ENCODE data around the gene MGAT3.

Gene MGAT3

GRCh38 chr22:39443398-39443797 lies 13.4 kb upstream of the MGAT3 start:
- Histone ChIP-seq H3K4me3 (ENCODE audit: low read length) (no peak overlapping the region), H3K27me3 (ENCODE audit: control insufficient read depth, insufficient read depth, low read length) (peaks cover 11% of the 10 kb centered on the region), H3K4me2 (ENCODE audit: low read length) (no peak overlapping the region), H3K9me3 (replicated peaks; ENCODE audit: low read length) (no peaks in the 10 kb centered on the region), H3K36me3 (ENCODE audit: insufficient read depth, low read length) (no peaks in the 10 kb centered on the region), H3K9ac (ENCODE audit: low read depth, low read length) (no peak overlapping the region), H3K4me1 (ENCODE audit: control insufficient read depth, insufficient read depth, low read length) (peaks cover 4% of the 10 kb centered on the region)

- Histone ChIP-seq H3K4me2 (ENCODE audit: low read length) (no peak overlapping the region), H3K9me3 (replicated peaks; ENCODE audit: low read length) (no peaks in the 10 kb centered on the region), H3K9ac (ENCODE audit: low read depth, low read length) (no peak overlapping the region), H3K4me3 (ENCODE audit: low read length) (no peak overlapping the region), H3K4me1 (ENCODE audit: control insufficient read depth, insufficient read depth, low read length) (no peaks in the 10 kb centered on the region), H3K27me3 (ENCODE audit: control insufficient read depth, insufficient read depth, low read length) (peaks cover 7% of the 10 kb centered on the region), H3K36me3 (ENCODE audit: insufficient read depth, low read length) (no peaks in the 10 kb centered on the region)
These were observed 12.5 kb upstream of the MGAT3 start for GRCh38 chr22:39444247-39444800.

GRCh38 chr22:39444937-39445465 lies 11.8 kb upstream of the MGAT3 start:
- no peak overlapping the region for H3K9ac ChIP-seq (ENCODE audit: low read depth, low read length)
- H3K36me3 ChIP-seq (ENCODE audit: insufficient read depth, low read length), result no peaks in the 10 kb centered on the region
- peaks cover 13% of the 10 kb centered on the region for H3K27me3 ChIP-seq (ENCODE audit: control insufficient read depth, insufficient read depth, low read length)
- no peak overlapping the region for H3K4me3 ChIP-seq (ENCODE audit: low read length)
- no peaks in the 10 kb centered on the region for H3K4me1 ChIP-seq (ENCODE audit: control insufficient read depth, insufficient read depth, low read length)
- no peaks in the 10 kb centered on the region for H3K9me3 ChIP-seq (replicated peaks; ENCODE audit: low read length)
- H3K4me2 ChIP-seq (ENCODE audit: low read length), result no peak overlapping the region

GRCh38 chr22:39445678-39446077 lies 11.1 kb upstream of the MGAT3 start:
- Histone ChIP-seq H3K36me3 (ENCODE audit: insufficient read depth, low read length) (no peaks in the 10 kb centered on the region), H3K9me3 (replicated peaks; ENCODE audit: low read length) (no peaks in the 10 kb centered on the region), H3K4me2 (ENCODE audit: low read length) (no peak overlapping the region), H3K4me1 (ENCODE audit: control insufficient read depth, insufficient read depth, low read length) (no peaks in the 10 kb centered on the region), H3K4me3 (ENCODE audit: low read length) (no peak overlapping the region), H3K9ac (ENCODE audit: low read depth, low read length) (no peak overlapping the region), H3K27me3 (ENCODE audit: control insufficient read depth, insufficient read depth, low read length) (peaks cover 14% of the 10 kb centered on the region)

GRCh38 chr22:39446239-39446721 lies 10.5 kb upstream of the MGAT3 start:
- Histone ChIP-seq H3K4me3 (ENCODE audit: low read length) (no peak overlapping the region), H3K9me3 (replicated peaks; ENCODE audit: low read length) (no peaks in the 10 kb centered on the region), H3K27me3 (ENCODE audit: control insufficient read depth, insufficient read depth, low read length) (peaks cover 14% of the 10 kb centered on the region), H3K36me3 (ENCODE audit: insufficient read depth, low read length) (no peaks in the 10 kb centered on the region), H3K4me2 (ENCODE audit: low read length) (no peak overlapping the region), H3K9ac (ENCODE audit: low read depth, low read length) (no peak overlapping the region), H3K4me1 (ENCODE audit: control insufficient read depth, insufficient read depth, low read length) (no peaks in the 10 kb centered on the region)

- peaks cover 14% of the 10 kb centered on the region for H3K27me3 ChIP-seq (ENCODE audit: control insufficient read depth, insufficient read depth, low read length)
- no peaks in the 10 kb centered on the region for H3K36me3 ChIP-seq (ENCODE audit: insufficient read depth, low read length)
- no peak overlapping the region for H3K4me3 ChIP-seq (ENCODE audit: low read length)
- H3K4me1 ChIP-seq (ENCODE audit: control insufficient read depth, insufficient read depth, low read length), result no peaks in the 10 kb centered on the region
- no peak overlapping the region for H3K9ac ChIP-seq (ENCODE audit: low read depth, low read length)
- H3K4me2 ChIP-seq (ENCODE audit: low read length), result no peak overlapping the region
- H3K9me3 ChIP-seq (replicated peaks; ENCODE audit: low read length), result no peaks in the 10 kb centered on the region
These were observed 8.4 kb upstream of the MGAT3 start for GRCh38 chr22:39448205-39449054.

GRCh38 chr22:39449708-39450107 lies 7.1 kb upstream of the MGAT3 start:
- no peaks in the 10 kb centered on the region for H3K9me3 ChIP-seq (replicated peaks; ENCODE audit: low read length)
- no peak overlapping the region for H3K4me2 ChIP-seq (ENCODE audit: low read length)
- H3K4me1 ChIP-seq (ENCODE audit: control insufficient read depth, insufficient read depth, low read length), result no peaks in the 10 kb centered on the region
- no peak overlapping the region for H3K9ac ChIP-seq (ENCODE audit: low read depth, low read length)
- H3K36me3 ChIP-seq (ENCODE audit: insufficient read depth, low read length), result no peaks in the 10 kb centered on the region
- peaks cover 17% of the 10 kb centered on the region for H3K27me3 ChIP-seq (ENCODE audit: control insufficient read depth, insufficient read depth, low read length)
- no peak overlapping the region for H3K4me3 ChIP-seq (ENCODE audit: low read length)

GRCh38 chr22:39450258-39450955 lies 6.4 kb upstream of the MGAT3 start:
- H3K36me3 ChIP-seq (ENCODE audit: insufficient read depth, low read length), result no peaks in the 10 kb centered on the region
- no peak overlapping the region for H3K4me2 ChIP-seq (ENCODE audit: low read length)
- H3K9me3 ChIP-seq (replicated peaks; ENCODE audit: low read length), result no peaks in the 10 kb centered on the region
- H3K4me3 ChIP-seq (ENCODE audit: low read length), result no peak overlapping the region
- no peak overlapping the region for H3K9ac ChIP-seq (ENCODE audit: low read depth, low read length)
- H3K4me1 ChIP-seq (ENCODE audit: control insufficient read depth, insufficient read depth, low read length), result no peaks in the 10 kb centered on the region
- H3K27me3 ChIP-seq (ENCODE audit: control insufficient read depth, insufficient read depth, low read length), result peaks cover 16% of the 10 kb centered on the region

GRCh38 chr22:39452740-39453040 lies 4.1 kb upstream of the MGAT3 start:
- peaks cover 29% of the 10 kb centered on the region for H3K27me3 ChIP-seq (ENCODE audit: control insufficient read depth, insufficient read depth, low read length)
- H3K9me3 ChIP-seq (replicated peaks; ENCODE audit: low read length), result no peaks in the 10 kb centered on the region
- no peaks in the 10 kb centered on the region for H3K36me3 ChIP-seq (ENCODE audit: insufficient read depth, low read length)
- H3K4me1 ChIP-seq (ENCODE audit: control insufficient read depth, insufficient read depth, low read length), result no peaks in the 10 kb centered on the region
- H3K4me2 ChIP-seq (ENCODE audit: low read length), result no peak overlapping the region
- H3K9ac ChIP-seq (ENCODE audit: low read depth, low read length), result no peak overlapping the region
- H3K4me3 ChIP-seq (ENCODE audit: low read length), result no peak overlapping the region

GRCh38 chr22:39453765-39454378 lies 2.9 kb upstream of the MGAT3 start:
- H3K9ac ChIP-seq (ENCODE audit: low read depth, low read length), result no peak overlapping the region
- H3K4me3 ChIP-seq (ENCODE audit: low read length), result no peak overlapping the region
- H3K27me3 ChIP-seq (ENCODE audit: control insufficient read depth, insufficient read depth, low read length), result peaks cover 41% of the 10 kb centered on the region
- no peaks in the 10 kb centered on the region for H3K4me1 ChIP-seq (ENCODE audit: control insufficient read depth, insufficient read depth, low read length)
- H3K4me2 ChIP-seq (ENCODE audit: low read length), result no peak overlapping the region
- no peaks in the 10 kb centered on the region for H3K9me3 ChIP-seq (replicated peaks; ENCODE audit: low read length)
- no peaks in the 10 kb centered on the region for H3K36me3 ChIP-seq (ENCODE audit: insufficient read depth, low read length)

- H3K27me3 ChIP-seq (ENCODE audit: control insufficient read depth, insufficient read depth, low read length), result peaks cover 41% of the 10 kb centered on the region
- H3K9ac ChIP-seq (ENCODE audit: low read depth, low read length), result no peak overlapping the region
- no peaks in the 10 kb centered on the region for H3K4me1 ChIP-seq (ENCODE audit: control insufficient read depth, insufficient read depth, low read length)
These were observed 2.4 kb upstream of the MGAT3 start for GRCh38 chr22:39454385-39454871.

More at GRCh38 chr22:39454385-39454871, 2.4 kb upstream of the MGAT3 start:
- Histone ChIP-seq H3K9me3 (replicated peaks; ENCODE audit: low read length) (no peaks in the 10 kb centered on the region), H3K4me3 (ENCODE audit: low read length) (no peak overlapping the region), H3K36me3 (ENCODE audit: insufficient read depth, low read length) (no peaks in the 10 kb centered on the region), H3K4me2 (ENCODE audit: low read length) (no peak overlapping the region)

Measured in skeletal muscle satellite cell (primary cell).